Peyer's patch (tissue), 4 donors: ENCODE measurements around the gene TEAD1. TPM values are rescaled to one million over a fixed set of nuclear protein-coding genes. Genes with fewer than 3 reads are reported as not detected.

Experiments used
- DNase-seq, 3 donors: peaks; one replicate each; pipeline ENCODE4 v3.0.0-alpha.2; 2017 to 2019
- H3K27ac ChIP-seq, 4 donors: fragments of 200-600 bp; sonication (generic); one replicate each; pipeline ENCODE4 v1.5.1; 2016 to 2019
- H3K27me3 ChIP-seq, 2 donors: fragments of 200-600 bp; sonication (generic); one replicate each; pipeline ENCODE4 v1.5.1; 2019
- H3K36me3 ChIP-seq, 3 donors: fragments of 200-600 bp; sonication (generic); one replicate each; pipeline ENCODE4 v1.5.1; 2016 to 2019
- H3K4me1 ChIP-seq, 4 donors: fragments of 200-600 bp; sonication (generic); one replicate each; pipeline ENCODE4 v1.5.1; 2016 to 2019
- H3K4me3 ChIP-seq, 4 donors: fragments of 200-600 bp; sonication (generic); 1 replicate in 3 of 4; 2 replicates in 1 of 4; pipeline ENCODE4 v1.5.1; 2016 to 2019; ENCODE audit warnings: mild to moderate bottlenecking in 1 of 4
- H3K9me3 ChIP-seq, 4 donors: fragments of 200-600 bp; sonication (generic); one replicate each; pipeline ENCODE4 v1.5.1; 2016 to 2019; ENCODE audit warnings: mild to moderate bottlenecking in 1 of 4
- POLR2A ChIP-seq, 2 donors: fragments of 450-650 bp; IDR thresholded peaks; one replicate each; pipeline ENCODE4 v1.5.1; 2017; ENCODE audit warnings: antibody characterized with exemption in 2 of 2, mild to moderate bottlenecking in 2 of 2, moderate library complexity in 2 of 2
- total RNA-seq, 4 donors: library from RNA; depleted of rRNA; stranded (reverse); fragments of >200 nt; gene quantifications; one replicate each; pipeline ENCODE4 v1.1.0, GENCODE V29; 2016
- TF ChIP-seq, protein P1 (sequence below), 6 experiments: fragments of 450-650 bp in 4 of 6; fragments of 200-600 bp in 2 of 6; sonication (generic) in 1 of 6; IDR thresholded peaks; one replicate each; pipeline ENCODE4 v1.5.1; 2017 to 2019; ENCODE audit warnings: antibody characterized with exemption in 6 of 6, mild to moderate bottlenecking in 3 of 6, moderate library complexity in 1 of 6

TEAD1 gene
- total RNA-seq, 4 donors from 2014 or later, result 34.5 to 125 (median 65.1) TPM

DNA sequence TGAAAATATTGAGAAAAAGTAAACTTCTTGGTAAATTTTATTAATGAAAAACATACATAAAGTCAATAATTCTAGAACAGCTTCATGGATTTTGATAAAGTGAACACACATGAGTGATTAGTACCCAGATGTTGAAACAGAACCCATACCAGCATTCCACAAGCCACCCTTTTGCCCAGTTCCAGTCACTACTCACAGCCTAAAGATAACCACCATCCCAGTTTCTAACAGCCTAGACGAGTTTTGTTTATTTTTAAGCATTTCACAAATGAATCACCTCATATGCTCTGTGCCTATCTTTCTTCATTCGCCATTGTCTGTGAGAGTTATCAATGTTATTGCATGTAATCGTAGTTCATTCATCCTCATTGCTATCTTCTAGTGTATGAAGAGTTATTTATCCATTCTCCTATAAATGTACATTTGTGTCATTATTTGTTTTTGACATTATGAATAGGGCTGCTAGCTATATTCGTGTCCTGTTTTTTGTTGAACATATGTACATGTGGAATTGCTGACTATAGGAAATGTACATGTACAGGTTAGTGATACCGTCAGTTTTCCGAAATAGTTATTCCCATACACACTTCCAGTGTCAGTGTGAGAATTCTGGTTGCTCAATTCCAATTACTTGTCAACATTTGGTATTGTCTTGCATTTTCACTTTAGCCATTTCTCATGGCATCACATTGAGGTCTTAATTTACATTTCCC lies 44.5 kb upstream of the TEAD1 start:
- Histone ChIP-seq H3K27ac (no peak overlapping the region), H3K27me3 (no peaks in the 10 kb centered on the region), H3K36me3 (no peaks in the 10 kb centered on the region), H3K4me3 (no peak overlapping the region), H3K4me1 (no peaks in the 10 kb centered on the region), H3K9me3 (peaks cover 0 to 2% (median 0%) of the 10 kb centered on the region in 4 donors)
- no peak for DNase-seq
- TF ChIP-seq, protein P1, sequence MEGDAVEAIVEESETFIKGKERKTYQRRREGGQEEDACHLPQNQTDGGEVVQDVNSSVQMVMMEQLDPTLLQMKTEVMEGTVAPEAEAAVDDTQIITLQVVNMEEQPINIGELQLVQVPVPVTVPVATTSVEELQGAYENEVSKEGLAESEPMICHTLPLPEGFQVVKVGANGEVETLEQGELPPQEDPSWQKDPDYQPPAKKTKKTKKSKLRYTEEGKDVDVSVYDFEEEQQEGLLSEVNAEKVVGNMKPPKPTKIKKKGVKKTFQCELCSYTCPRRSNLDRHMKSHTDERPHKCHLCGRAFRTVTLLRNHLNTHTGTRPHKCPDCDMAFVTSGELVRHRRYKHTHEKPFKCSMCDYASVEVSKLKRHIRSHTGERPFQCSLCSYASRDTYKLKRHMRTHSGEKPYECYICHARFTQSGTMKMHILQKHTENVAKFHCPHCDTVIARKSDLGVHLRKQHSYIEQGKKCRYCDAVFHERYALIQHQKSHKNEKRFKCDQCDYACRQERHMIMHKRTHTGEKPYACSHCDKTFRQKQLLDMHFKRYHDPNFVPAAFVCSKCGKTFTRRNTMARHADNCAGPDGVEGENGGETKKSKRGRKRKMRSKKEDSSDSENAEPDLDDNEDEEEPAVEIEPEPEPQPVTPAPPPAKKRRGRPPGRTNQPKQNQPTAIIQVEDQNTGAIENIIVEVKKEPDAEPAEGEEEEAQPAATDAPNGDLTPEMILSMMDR (IDR thresholded peaks at IDR 0.05), result no peak
- TF ChIP-seq POLR2A (IDR thresholded peaks at IDR 0.05), result no peak

DNA sequence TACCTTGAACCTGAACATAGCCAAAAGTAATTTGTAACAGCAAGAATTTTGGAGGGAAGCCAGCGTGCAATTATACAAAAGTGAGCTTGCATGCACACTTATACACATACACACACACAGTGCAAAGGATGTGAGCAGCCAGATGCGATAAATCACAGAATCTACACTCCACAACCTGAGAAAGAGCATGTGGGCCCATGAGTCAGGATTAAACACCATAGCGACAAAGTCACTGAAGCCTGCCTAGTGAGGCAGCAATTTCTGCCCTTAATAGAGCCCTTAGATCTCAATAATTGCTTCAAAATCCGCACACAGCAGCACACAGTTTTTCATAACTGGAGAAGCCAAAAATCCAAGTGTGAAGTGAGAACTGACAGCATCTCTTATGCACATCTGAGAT lies 42.6 kb upstream of the TEAD1 start:
- no peak overlapping the region for H3K4me3 ChIP-seq
- H3K4me1 ChIP-seq, result no peaks in the 10 kb centered on the region
- DNase-seq, result no peak
- H3K9me3 ChIP-seq, result no peaks in the 10 kb centered on the region
- no peak overlapping the region for H3K27ac ChIP-seq
- H3K27me3 ChIP-seq, result no peaks in the 10 kb centered on the region
- TF ChIP-seq, protein P1 (IDR thresholded peaks at IDR 0.05), result no peak
- TF ChIP-seq POLR2A (IDR thresholded peaks at IDR 0.05), result no peak
- H3K36me3 ChIP-seq, result no peaks in the 10 kb centered on the region

DNA sequence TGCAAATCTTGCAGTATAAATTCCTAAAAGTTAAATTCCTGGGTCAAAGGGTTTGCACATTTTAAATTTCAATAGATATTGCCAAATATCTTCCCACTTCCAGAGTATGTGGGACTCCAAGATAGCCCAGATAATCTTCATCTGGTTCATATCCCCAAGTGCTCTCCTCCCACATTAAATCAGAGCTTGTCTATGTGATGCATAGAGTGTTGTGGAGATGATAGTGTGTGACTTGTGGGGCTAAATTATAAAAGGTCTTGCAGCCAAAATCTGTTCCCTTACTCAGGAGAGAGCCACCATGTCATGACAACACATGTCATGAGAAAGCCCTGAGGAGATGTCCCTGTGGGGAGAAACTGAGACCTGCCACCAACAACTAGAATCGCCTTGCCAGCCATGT lies 39.9 kb upstream of the TEAD1 start:
- TF ChIP-seq POLR2A (IDR thresholded peaks at IDR 0.05), result no peak
- TF ChIP-seq, protein P1 (IDR thresholded peaks at IDR 0.05), result no peak
- Histone ChIP-seq H3K36me3 (no peaks in the 10 kb centered on the region), H3K27ac (no peak overlapping the region), H3K27me3 (no peaks in the 10 kb centered on the region), H3K4me3 (no peak overlapping the region), H3K4me1 (no peaks in the 10 kb centered on the region), H3K9me3 (no peaks in the 10 kb centered on the region)
- no peak for DNase-seq

DNA sequence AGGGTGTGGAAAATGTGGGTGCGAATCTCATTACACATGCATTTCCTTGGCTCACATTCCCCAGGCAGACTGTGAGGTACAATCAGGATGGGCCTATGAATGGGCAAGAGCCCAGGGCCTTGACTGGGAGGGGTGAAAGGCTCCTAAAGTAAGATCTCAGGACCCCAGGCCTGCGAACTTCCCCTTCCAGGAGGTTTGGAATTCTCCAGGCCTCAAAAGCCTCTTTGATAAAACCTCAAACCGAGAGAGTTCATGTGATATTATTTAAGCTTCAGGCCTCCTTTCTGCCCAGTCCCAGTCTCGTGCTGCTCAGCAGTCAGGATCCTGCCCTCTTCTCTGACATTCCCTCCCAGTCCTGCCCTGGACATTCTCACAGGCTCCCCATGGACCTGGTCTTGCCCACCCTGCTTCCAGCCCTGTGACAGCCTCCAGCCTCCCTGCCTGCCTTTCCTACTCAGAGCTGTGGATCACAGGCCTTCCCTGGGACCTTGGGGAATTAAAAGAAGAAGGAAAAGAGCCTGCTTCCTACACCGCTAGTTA lies 37.3 kb upstream of the TEAD1 start:
- Histone ChIP-seq H3K4me3 (no peak overlapping the region), H3K4me1 (no peaks in the 10 kb centered on the region), H3K27me3 (no peaks in the 10 kb centered on the region), H3K36me3 (no peaks in the 10 kb centered on the region), H3K27ac (no peak overlapping the region), H3K9me3 (no peaks in the 10 kb centered on the region)
- TF ChIP-seq, protein P1 (IDR thresholded peaks at IDR 0.05), result no peak
- TF ChIP-seq POLR2A (IDR thresholded peaks at IDR 0.05), result no peak
- DNase-seq, result no peak

DNA sequence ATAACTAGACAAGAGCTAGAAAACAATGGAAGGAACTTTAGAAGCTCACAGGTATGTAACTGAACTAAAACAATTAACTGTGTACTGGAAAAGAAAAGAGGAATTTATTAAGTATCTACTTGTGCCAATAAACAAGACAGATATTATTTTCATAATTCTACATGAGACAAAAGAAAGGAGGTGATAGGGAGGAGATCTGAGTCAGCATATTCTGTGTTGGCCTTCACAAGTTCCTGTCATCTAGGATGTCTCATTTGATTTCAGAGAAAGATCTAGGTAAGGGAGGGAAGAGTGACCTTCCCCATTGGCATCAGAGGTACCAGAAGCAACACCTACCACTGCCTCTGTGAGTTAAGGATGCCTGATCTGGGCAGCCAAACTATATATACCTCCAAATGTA lies 34.8 kb upstream of the TEAD1 start:
- DNase-seq, result no peak
- Histone ChIP-seq H3K4me1 (no peaks in the 10 kb centered on the region), H3K27ac (no peak overlapping the region), H3K9me3 (no peaks in the 10 kb centered on the region), H3K27me3 (no peaks in the 10 kb centered on the region), H3K4me3 (no peak overlapping the region), H3K36me3 (no peaks in the 10 kb centered on the region)
- no peak for TF ChIP-seq POLR2A (IDR thresholded peaks at IDR 0.05)

DNA sequence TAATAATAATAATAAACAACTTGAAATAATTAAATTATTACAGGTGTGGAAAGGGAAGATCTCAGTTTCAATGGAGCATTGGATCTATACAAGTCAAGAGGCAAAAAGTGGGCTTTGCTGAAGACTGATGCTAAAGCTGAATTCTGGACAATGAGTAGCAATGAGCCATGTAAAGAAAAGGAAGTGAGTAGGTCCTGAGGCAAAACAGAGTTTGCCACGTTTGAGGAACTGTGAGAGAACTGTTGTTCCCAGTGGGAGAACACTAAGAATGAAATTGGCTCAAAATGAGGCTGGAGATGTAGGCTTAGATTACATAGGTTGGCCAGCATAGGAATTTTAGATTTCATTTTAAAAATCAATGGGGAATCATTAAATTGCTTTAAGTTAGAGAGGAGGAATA lies 33.9 kb upstream of the TEAD1 start:
- Histone ChIP-seq H3K9me3 (no peaks in the 10 kb centered on the region), H3K36me3 (no peaks in the 10 kb centered on the region), H3K4me1 (no peaks in the 10 kb centered on the region), H3K27me3 (no peaks in the 10 kb centered on the region), H3K27ac (no peak overlapping the region), H3K4me3 (no peak overlapping the region)
- TF ChIP-seq, protein P1 (IDR thresholded peaks at IDR 0.05), result no peak
- TF ChIP-seq POLR2A (IDR thresholded peaks at IDR 0.05), result no peak
- no peak for DNase-seq
